HG02870 (cell line): ENCODE measurements around the gene ACSBG1.

Source experiments
- ATAC-seq: cut with Tn5 transposase; IDR thresholded peaks from one replicate; pipeline ENCODE4 v1.9.1; 2021; ENCODE audit warnings: mild to moderate bottlenecking, moderate library complexity; ENCODE audit not compliant: unreplicated experiment

Gene ACSBG1

DNA sequence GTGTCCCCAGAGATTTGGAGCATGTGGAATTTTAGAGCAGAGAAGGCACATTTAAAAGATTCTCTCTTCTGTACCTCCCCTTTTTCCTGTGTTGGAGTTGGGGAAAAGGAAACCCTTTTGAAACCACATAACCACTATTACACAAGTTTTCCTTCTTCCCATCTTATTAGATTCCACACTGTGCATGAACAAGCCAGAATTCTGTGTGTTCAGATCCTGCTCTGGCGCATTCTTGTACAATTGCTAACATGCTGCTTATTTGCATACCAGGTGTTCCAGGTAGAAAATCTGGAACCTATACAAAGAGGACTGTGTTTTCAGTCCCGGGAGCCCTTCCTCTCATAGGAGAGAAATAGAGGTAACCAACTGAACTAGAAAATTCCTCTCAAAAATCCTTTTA is 100.6 kb downstream of the ACSBG1 start:
- no peak for ATAC-seq

DNA sequence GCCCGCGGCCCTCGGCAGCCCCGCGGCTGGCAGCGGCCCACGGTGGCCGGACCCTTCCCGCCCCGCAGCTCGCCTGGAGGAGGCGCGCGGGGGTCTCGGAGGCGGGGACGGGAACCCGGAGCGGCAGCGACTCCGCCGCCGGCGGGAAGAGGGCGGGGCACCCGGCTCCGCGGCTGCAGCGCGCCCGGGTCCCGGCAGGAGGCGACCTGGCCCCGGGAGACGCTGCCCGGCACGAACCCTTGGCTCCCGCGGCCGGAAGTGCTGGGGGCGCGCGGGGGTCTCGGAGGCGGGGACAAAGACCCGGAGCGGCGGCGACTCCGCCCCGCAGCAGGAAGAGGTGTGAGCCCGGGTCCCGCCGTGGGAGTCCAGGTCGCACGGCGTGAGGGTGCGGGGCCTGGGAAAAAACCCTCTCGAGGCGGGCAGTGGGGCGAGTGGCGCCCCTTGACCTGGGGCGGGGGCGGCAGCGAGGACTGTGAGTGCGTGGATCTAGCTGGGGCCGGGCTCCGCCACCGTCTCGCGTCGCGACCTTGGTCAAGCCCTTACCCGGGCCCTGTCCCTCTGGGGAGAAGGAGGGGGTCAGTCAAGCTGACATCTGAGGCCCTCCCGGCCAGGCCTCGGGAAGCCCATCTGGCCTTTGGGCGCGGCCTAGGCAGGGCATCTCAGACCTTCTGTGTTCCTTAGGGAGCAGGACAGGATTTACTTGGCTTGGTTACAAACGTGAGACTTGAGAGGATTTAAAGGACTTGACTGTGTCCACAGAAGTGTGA is 102.9 kb downstream of the ACSBG1 start, which contains the start of gene CIB2:
Gene CIB2 (minus strand): TSS at position 151 of the 767 bp plus-strand sequence. CDS start 230 bp downstream, outside the sequence.
- ATAC-seq, result peak; percentile 72

DNA sequence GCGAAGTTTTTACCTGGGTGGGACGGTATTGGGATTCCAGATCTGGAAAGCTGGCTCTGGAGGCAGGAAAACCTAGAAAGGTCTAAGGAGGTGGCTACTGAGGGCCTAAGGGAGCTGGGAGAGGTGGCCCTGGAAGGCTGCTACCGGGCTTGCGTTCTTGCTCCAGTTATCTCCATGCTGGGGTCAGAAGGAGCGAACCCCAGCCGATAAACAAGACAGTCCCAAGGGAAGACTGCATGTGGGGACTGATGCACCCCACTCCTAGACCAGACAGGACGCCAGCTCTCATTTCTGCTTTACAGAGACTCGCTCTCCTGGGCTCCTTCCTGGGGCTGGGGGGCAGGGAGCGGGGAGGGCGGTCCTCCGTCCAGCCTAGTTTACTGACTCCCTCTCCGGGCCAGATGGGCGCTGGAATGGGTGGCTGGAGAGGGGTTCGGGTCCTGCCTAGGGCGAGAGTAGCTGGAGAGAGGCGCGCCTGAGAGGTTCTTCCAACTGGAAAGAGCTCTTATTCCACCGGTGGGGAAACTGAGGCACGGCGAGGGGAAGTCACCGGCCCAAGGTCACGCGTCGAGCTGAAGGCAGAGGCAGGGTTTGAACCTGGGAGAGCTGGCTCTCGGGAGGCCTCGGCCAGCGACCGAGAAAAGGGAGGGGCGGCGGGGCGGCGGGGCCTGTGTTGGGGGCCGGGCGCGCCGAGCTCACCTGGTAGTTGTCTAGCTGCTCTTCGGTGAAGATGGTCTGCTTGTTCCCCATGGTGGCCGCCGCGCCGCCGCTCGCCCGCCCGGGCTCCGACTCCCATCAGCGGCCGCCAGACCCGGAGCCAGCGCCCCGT is 103.7 kb downstream of the ACSBG1 start:
- peak; percentile 32 for ATAC-seq

DNA sequence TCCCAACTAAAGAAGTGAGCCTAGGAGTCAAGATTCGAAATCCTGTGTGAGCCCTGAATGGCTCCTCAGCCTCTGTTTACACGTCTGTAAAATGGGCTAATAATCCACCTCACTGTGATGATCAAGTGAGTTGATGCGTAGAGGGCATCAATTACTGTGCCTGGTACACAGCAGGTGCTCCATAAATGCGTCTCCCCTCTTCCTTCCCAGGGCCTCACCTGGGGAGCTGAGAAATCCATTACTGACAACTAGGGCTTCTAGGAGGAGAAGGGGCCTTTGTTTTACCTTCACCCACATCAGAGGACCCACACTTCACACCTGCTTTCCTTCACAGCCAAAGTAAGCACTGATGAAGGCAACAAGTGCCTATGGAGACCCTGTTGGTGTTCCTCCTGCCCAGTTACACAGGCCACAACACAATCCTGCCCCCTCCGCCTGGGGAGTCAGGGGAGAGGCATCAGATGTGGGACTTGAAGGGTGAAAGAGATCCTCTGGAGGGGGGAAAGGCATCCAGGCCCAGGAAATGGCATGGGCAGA is 104.5 kb downstream of the ACSBG1 start:
- no peak for ATAC-seq

DNA sequence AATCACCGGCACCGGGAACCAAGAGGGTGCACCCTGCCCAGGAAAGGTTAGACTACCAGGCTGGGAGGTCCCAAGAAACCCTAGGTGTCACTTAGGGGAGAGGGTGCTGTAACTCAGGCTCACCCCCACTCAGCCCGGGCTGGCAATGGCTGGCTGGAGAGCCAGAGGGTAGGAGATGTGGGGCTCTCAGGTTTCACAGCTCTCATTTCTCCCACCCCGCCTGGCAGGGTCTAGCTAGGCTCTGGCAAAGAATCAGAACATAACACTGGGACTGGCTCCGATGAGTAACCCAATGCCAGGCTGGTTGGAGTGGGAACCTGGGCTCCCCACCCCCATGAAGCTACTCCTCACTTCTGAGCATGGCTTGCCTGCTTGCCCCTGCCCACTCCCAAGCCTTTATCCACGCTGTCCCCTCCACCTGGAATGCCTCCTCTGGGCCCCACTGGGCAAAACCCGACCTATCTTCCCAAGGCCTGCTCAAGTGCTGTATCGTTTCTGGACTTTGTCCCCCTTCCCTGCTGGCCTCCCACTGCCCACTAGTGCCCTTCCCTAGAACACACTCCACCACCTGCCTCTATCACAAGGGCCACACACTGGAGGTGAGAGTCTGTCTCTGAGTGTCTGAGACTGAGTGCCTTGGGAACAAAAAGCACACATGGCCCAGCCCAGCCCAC is 105.2 kb downstream of the ACSBG1 start:
- no peak for ATAC-seq

DNA sequence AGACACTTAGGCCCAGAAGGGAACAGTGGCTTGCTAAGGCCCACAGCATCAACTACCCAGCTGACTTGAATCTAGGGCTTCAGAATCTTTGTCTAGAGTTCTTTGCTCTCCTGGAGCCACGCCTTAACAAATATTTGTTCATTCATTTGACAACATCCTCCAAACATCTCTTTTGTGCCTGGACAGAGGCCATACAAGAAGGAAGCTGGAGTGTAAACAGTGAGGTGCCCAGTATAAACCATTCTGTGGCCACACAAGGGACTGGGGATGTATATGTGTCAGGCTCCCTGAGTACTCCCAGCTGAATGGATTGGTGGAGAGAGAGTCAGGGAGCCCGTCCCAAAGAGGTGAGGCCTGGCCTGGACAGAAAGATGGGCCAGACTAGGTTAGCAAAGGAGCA is 106.5 kb downstream of the ACSBG1 start:
- no peak for ATAC-seq

DNA sequence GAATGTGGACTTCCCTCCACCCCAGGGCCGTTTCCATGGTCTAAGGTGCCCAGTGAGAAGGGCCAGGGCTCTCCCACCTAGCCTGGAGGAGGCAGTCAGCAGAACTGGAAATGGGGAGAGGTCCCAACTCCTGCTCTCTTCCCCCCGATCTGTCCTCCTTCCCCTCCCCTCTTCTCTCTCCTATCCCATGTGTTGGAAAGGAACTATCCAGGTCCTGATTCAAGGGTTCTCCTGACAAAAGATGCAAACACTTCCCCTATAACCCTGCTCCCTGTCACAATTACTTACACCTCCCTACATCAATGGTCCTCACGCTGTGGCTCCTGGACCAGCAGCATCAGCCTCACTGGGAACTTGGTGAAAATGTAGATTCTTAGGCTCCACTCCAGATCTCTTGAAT is 109.1 kb downstream of the ACSBG1 start:
- ATAC-seq, result no peak

DNA sequence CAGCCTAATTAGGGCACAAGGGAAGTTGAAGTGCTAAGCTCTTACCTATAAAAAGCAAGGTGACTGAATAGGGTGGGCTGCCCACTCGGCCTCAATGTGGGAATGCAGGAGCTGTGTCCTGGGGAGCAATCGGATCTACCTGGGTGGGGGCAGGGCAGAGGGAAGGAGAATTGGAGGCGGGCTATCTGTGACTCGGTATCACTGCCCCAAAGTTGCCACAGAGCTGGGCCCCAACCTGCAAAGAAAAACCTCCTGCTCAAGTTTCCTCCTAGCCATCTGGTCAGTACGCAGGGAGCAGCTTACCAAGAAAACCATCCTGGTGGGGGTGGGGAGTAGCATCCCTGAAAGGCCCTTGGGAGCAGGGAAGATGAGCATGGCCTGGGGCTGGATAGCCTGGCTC is 113.8 kb downstream of the ACSBG1 start:
- no peak for ATAC-seq
